Stimulated activated CD4-positive, alpha-beta T cell treated with anti-CD3 and anti-CD28 coated beads, TNF-alpha, amount 100 ng/mL, for 48 hours (primary cell): ENCODE results near the gene LDB1.

Experiments
- DNase-seq, 3 donors: peaks; one replicate each; pipeline ENCODE4 v3.0.0-alpha.2; 2020; ENCODE audit warnings: low read depth in 3 of 3

Gene LDB1

DNA sequence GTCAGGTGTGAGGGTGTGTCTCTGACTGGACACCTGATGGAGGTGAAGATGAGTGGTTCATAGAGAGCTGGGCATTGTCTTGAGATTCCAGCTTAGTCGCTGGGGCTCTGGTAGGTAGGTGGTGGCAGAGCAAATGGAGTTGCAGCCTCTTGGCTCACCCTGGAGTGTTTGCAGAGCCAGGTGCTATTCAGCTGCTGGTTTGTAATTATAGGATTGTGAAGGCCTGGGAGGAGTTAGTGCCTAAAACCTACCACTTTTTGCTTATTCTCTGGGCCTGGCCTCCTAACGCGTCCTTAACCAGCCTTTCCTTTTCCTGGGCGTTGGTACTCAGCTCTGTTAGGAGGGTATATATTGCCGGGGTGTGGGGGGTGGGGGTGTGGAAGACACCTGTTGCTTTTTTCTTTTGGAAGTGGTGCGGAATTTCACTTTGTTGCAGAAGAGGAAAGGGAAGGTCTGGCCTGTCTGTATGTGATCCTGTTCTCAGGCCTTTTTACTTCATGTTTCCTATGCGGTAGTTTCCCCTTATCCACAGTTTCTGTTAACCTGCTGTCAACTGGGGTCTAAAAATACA lies 15.9 kb upstream of the LDB1 start:
- no peak for DNase-seq

GRCh38 chr10:102134416-102134815 lies 14.2 kb upstream of the LDB1 start:
- DNase-seq: no peak

DNA sequence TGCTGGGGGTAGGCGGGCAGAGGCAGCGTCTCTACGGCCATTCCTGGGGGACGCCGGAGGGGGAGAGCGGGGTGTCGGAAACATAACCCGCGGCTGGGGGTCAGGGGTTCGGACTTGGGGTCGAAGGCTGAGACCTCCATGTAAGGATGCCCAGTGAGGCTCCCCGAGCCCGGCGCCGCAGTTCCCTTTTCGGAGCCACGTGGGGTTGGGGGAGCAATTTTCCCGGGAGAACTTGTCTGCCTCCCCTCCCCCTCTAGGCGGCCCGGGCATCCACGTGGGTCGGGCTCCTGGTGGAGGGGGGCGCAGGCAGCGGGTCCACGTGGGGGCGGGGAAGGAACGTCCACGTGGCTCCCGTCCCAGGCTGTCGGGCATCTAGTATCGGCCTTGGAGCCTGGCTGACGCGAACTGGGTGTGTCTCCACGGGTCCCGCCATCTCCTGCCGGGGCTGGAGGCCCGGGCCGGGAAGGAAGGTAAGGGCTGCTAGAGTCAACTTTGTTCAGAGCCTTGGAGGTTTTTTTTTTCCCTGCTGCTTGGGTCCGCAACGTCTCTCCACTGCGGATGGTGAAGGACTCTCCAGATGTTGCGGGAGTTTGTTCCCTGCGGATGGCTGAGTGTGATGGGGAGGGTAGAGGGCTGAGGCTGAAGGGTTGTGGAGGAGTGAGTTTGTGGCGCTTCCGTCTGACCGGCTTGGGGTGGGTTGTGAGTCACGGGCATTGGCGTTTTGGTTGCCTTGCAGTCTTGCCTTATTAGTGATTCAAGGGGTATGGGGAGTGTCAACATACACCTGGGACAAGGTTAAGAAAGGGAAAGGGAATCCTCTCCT lies 13.4 kb upstream of the LDB1 start:
- DNase-seq: peak in 2 of 3 donors; percentile 55 to 61

- peak; percentile 93 to 98 (median 93) for DNase-seq
Measured at GRCh38 chr10:102132563-102133372, 12.6 kb upstream of the LDB1 start, which contains the start of gene PPRC1. PPRC1 (plus strand) TSS chr10:102133040; CDS start chr10:102133069, 29 bp downstream.

DNA sequence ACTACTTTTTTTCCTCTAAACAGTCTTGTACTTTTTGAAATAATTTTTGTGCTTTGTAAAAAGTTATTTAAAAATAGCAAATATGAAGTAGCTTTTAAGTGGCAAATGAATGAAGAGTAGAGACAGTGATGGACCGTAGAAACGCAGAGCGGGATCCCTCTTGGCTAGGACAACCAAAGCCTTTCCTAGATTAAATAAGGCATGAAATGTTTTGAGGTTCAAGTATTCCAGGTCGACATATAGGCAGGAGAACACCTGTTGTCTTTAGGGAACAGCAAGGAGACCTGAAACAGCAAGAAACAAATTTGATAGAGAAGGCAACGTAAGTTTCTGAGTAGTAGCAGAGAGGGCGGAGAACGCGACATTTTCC lies 12.0 kb upstream of the LDB1 start:
- DNase-seq: no peak

DNA sequence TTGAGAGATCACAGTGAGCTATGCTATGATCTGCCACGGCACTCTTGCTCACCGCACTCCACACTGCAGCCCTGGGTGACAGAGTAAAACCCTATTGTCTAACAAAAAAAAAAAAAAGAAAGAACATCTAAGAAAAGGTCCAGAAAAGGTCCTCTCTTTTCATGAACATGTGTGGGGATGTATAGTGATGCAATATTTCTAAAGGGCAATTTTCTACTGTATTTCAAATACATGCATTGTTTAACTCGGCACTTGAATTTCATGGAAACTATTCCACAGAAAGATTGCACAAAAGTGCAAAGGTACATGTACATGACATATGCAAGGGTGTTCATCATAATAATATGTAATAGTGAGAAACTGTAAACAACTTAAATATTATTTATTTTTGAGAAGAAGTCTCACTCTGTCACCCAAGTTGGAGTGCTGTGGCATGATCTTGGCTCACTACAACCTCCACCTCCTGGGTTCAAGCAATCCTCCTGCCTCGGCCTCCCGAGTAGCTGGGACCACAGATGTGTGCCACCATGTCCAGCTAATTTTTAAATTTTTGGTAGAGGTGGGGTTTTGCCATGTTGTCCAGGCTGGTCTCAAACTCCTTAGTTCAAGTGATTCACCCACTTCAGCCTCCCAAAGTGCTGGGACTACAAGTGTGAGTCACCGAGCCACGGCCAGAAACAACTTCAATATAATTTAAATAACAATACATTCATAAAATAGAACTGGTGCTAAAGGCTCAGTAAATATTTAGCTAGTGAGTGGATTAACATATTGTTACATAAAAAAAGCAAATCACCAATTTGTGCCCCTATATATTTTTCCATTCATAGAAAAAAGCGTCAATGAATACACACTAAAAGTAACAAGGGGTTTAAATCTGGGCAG lies 11.4 kb upstream of the LDB1 start:
- no peak for DNase-seq

GRCh38 chr10:102123223-102123622 lies 3.1 kb upstream of the LDB1 start:
- DNase-seq: no peak

DNA sequence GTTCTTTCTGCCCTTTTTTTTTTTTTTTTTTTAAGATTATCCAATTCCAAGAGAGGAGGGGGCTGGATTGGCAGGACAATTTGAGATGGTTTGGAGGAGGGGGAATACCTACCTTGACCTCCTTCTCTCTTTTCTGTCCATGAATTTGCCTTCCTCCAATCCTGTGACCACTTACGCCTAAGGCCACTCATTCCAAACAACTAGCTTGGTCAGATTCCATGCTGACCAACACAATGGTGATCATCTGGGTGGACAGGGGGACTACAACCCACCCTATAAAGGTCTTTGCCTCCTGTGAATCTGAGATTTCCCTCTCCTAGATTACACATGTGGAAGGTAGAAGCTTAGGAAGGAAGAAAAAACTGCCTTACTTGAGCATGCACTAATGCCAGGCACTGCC lies 2.3 kb upstream of the LDB1 start:
- no peak for DNase-seq

DNA sequence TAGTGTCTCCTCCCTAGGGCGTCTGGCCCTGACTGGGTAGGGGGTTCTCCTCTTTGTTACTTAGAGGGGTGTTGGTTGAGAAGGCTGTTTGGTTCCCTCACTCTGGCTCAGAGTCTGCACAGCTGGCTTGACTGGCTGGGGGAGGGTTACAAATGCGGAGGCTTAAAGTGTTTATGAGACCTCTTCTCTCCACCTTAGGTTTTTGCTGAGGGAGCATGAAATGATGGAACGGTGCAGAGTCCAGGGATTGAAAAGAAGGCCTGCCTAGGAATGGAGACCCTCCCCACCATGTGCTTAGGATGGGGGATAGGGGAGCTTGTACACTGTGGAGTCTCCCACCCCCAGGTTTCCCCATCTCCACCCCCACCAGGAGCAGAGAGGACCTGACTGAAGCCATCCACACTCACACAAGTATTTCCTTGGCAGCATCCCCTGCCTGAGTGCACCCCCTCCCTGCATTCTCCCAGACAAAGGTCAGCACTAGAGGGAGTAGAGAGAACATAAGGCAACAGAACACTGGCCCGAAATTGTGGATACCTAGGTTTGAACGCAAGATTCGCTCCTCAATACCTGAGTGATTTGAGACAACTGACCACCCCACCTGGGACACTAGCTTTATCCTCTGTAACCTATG lies 1.7 kb upstream of the LDB1 start:
- no peak for DNase-seq

DNA sequence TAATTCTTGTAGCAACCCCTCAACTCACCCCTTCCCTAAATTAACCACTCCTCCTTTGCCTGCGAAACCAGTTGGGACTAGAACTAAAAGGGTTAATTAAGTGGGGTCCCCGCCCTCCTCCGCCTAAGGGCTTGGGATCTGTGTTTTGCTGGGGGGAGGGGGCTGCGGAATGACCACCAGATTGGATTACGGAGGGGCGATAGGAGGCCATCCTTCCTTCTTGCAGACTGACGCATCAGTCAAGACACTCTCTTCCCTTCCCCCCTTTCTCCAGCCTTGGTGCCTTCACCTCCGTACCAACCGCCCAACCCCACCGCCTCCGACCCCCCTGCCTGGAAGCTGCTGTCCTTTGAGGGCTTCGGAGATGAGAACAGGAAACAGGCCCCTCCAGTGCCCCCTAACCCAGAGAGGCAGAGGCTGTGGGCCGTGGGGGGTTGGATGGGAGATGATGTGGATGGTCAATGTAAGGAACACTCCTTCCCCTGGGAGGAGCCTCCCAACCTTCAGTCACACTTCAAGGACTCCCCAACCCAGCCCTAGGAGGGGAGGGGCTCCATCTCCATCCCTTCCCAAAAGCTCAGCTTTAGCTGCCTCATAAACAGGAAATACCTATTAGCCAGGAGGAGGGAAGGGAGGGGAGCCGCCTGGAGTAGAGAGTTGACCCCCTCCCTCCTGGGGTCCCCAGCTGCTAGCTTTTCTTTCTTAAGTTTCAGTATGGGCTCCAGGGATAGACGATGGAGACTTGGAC lies 997 bp upstream of the LDB1 start:
- DNase-seq: no peak

DNA sequence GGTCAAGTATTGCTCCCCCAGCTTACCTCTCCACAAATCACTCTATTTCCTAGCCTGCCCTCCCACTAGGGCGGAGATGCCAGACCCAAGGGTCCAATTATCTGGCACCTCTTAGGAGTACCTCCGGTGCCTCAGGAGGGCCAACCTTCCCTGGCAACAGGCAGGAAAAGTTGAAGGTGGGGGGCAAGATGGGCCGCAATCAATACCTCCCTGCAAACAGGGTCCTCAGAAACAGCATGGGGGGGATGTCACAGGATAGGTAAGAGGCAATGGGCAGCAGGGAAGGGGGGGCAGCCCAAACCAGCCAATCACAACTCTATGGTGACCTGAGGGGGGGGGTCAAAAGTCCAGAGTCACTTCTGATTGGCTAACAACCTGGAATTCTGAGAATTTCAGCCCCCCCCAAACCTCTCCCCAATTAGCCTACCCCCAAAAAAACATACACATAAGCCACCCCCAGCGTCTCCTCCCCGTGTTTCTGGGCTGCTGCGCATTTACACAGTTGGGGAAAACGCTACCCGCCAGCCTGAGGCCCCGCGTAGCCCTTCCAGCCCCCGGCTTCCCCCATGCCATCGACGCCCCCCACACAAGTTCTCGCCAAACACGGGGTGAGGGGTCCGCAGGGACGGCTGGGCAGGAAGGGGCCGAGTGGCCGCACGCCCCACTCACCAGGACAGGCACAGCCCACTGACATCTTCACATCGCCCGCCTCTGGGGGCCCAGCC lies 589 bp downstream of the LDB1 start:
- DNase-seq: peak in 2 of 3 donors; percentile 32 to 57

GRCh38 chr10:102118867-102119266 lies 1.3 kb downstream of the LDB1 start:
- no peak for DNase-seq

DNA sequence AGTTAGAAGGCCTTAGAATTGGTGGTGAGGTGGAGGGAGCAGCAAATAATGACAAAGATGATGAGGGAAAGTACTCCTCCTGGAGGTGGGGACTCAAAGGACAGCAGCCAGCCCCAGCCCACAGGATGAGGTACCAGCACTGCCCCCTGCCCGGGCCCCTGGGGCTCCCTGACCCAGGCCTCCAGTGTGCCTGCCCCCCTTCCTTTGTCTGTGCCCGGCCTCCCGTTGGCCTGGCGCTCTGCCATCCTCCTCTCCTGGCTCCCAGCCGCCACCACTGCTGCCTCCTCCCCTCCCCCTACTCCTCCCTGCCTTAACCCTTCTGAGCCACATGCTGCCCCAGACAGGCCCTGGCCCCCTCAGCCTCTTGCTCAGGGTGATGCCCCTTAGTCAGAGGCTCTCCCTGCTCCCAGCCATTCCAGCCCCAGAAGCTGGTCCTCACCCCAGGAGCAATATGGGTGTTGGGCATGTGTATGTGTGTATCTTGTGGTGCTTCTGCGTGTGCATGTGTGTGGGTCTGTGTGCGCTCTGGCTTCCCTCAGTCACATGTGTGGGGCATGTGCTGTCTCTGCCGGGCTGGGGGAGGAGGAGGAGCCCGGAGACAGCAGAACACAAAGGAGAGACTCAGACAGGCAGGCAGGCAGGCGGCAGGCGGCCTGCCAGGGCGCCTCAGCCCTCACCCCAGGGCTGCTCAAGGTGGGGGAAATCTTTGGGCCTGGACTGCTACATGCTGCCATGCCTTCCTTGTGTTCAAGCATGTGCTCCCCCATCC lies 2.6 kb downstream of the LDB1 start:
- DNase-seq: peak in 2 of 3 donors; percentile 60 to 64

DNA sequence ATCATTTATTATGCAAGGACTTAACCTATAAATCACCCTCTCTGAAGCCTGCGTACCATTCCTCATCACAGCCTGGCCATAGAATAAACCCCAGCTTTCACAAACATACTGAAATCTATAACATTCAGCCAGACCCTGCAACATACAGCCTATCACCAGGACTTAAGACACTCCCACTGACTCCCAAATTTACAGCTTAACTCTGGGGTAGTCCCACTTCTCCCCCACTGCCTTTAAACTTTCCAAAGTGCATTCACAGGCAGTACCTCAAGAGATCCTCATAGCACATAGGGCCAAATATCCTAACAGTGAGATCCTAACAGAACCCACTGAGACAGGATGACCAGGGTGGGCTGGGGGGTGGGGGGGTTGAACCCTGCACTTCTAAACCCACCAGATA lies 3.5 kb downstream of the LDB1 start:
- DNase-seq: no peak

GRCh38 chr10:102115775-102116174 lies 4.4 kb downstream of the LDB1 start:
- DNase-seq: no peak

GRCh38 chr10:102114861-102115618 lies 5.1 kb downstream of the LDB1 start:
- DNase-seq: peak; percentile 74 to 90 (median 79)

DNA sequence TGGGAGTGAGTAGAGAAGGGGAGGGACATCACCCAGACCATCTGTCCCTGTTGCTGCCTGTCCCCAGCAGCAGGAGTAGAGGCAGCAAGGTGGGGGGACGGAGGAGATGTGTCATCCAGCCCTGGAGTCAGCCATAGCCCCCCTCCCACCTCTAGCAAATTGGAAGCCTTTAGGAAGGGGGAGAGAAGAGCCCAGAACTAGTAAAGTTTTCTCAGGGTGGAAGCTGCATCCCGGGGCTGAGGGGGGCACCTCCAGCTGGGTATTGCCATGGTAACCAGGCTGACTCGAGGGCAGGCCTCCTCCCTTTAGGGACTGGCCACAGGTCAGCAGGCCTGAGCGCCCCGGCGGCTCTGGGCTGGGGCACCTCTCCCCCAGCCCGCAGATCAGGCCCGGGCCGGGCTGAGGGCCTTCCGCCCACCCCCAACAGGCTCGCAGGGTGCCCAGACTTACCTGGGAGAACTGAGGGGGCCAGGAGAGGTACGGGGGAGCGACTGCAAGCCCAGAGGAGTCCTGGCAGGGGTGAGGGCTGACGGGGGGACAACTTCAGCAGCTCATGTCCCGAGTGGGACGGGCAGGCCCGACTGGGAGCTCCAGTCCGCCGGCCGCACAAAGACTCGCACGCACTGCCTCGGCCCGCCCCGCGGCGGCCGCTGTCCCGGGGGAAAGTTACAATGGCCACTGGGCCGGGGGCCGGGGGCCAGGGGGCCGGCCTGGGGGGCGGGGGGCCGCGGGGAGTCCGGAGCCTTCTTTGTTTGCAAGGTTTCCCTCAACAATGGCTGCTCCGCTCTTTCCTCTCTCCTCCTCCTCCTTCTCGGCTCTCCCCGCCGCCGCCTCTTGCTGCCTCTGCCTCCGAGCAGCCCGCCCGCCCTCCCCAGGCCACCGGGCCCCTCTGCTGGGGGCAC lies 6.0 kb downstream of the LDB1 start:
- DNase-seq: no peak
